GM12878 (cell line): ENCODE results near the gene SAP130. TPM values are rescaled to one million over a fixed set of nuclear protein-coding genes. Genes with fewer than 3 reads are reported as not detected.

Source experiments
- ATAC-seq: fragments of 200-7000 bp; cut with Tn5 transposase; 3 replicates; pipeline ENCODE4 v1.9.1; 2020; ENCODE audit warnings: mild to moderate bottlenecking, moderate library complexity
- BruUV-seq: library from RNA; stranded (reverse); fragments of 400-500 nt; replicated peaks from 2 replicates; lab custom pipeline; 2021; lab: Mats Ljungman, UMichigan
- CTCF ChIA-PET: fragments of 300-600 bp; sonication (Branson Sonifier 250); formaldehyde crosslinking; extraction: SDS; loops from one replicate; lab custom pipeline; 2021; ENCODE audit warnings: inconsistent platforms; lab: Yijun Ruan, JAX
- POLR2A ChIA-PET: fragments of 350-600 bp; formaldehyde crosslinking; extraction: SDS; loops from one replicate; lab custom pipeline; 2021; ENCODE audit warnings: inconsistent platforms; lab: Charles Lee
- RAD21 ChIA-PET: fragments of 300-600 bp; sonication (Branson Sonifier 250); formaldehyde crosslinking; loops from one replicate; lab custom pipeline; 2023; ENCODE audit warnings: antibody characterized with exemption; ENCODE audit not compliant: unreplicated experiment; lab: Charles Lee
- SMC1A ChIA-PET: fragments of 300-600 bp; sonication (Branson Sonifier 250); formaldehyde crosslinking; loops from one replicate; lab custom pipeline; 2023; ENCODE audit not compliant: unreplicated experiment, uncharacterized antibody; lab: Charles Lee
- DNase-seq: peaks from one replicate; pipeline ENCODE4 v3.0.0-alpha.2; 2011; ENCODE audit warnings: low read depth, low spot score
- FAIRE-seq: peaks from 3 replicates; lab custom pipeline; 2011; peaks lifted over from hg19 to GRCh38; lab: Jason Lieb, UNC
- H2AFZ ChIP-seq: 2 replicates; pipeline ENCODE4 v1.6.0; 2011; ENCODE audit warnings: low read depth, low read length, control low read depth; ENCODE audit not compliant: control insufficient read depth
- H3K27ac ChIP-seq: 2 replicates; pipeline ENCODE4 v1.5.1; 2011; ENCODE audit warnings: control low read depth; ENCODE audit not compliant: control insufficient read depth, insufficient read depth
- H3K27me3 ChIP-seq, 2 experiments: replicated peaks in 1 of 2; 2 replicates each; pipeline versions ENCODE4 v1.6.0 to v1.6.1; 2011; ENCODE audit warnings: low read length in 1 of 2; ENCODE audit not compliant: control insufficient read depth in 2 of 2, insufficient read depth in 2 of 2
- H3K36me3 ChIP-seq, 2 experiments: 2 replicates each; pipeline ENCODE4 v1.5.1; 2011; ENCODE audit warnings: low read length in 1 of 2; ENCODE audit not compliant: control insufficient read depth in 2 of 2, insufficient read depth in 2 of 2
- H3K4me1 ChIP-seq: 2 replicates; pipeline ENCODE4 v1.6.1; 2011; ENCODE audit warnings: mild to moderate bottlenecking, low read length, moderate library complexity, mixed read lengths; ENCODE audit not compliant: control insufficient read depth, insufficient read depth
- H3K4me2 ChIP-seq: 2 replicates; pipeline ENCODE4 v1.6.0; 2011; ENCODE audit warnings: control low read depth; ENCODE audit not compliant: control insufficient read depth, insufficient read depth
- H3K4me3 ChIP-seq: fragments of 200-600 bp; sonication (generic); 2 replicates; pipeline ENCODE4 v1.5.1; 2016
- H3K79me2 ChIP-seq: 2 replicates; pipeline ENCODE4 v1.6.0; 2011; ENCODE audit warnings: low read length; ENCODE audit not compliant: control insufficient read depth, insufficient read depth
- H3K9ac ChIP-seq: 2 replicates; pipeline ENCODE4 v1.8.0; 2011; ENCODE audit warnings: low read length, control low read depth, mixed read lengths; ENCODE audit not compliant: control insufficient read depth, insufficient read depth
- H3K9me3 ChIP-seq: replicated peaks from 3 replicates; pipeline ENCODE4 v1.5.1; 2011; ENCODE audit warnings: mild to moderate bottlenecking, low read length; ENCODE audit not compliant: control insufficient read depth, insufficient read depth
- H4K20me1 ChIP-seq: 2 replicates; pipeline ENCODE4 v1.6.0; 2011; ENCODE audit not compliant: control insufficient read depth, insufficient read depth
- ASH2L ChIP-seq: fragments of 300-600, 200-600 bp; sonication (generic); IDR thresholded peaks from 2 replicates; pipeline ENCODE4 v1.6.1; 2017; ENCODE audit warnings: low read depth, mild to moderate bottlenecking, borderline replicate concordance
- CHD4 ChIP-seq: fragments of 200-600 bp; sonication (generic); IDR thresholded peaks from 2 replicates; pipeline ENCODE4 v1.6.1; 2016; ENCODE audit warnings: mild to moderate bottlenecking
- EZH2 ChIP-seq: IDR thresholded peaks from 2 replicates; pipeline ENCODE4 v1.6.1; 2012; ENCODE audit warnings: low read depth, mild to moderate bottlenecking, control low read depth, inconsistent platforms, low read length, borderline replicate concordance; ENCODE audit not compliant: control insufficient read depth
- FOXK2 ChIP-seq: fragments of 450-650 bp; IDR thresholded peaks from 2 replicates; pipeline ENCODE4 v1.6.1; 2017; ENCODE audit warnings: mild to moderate bottlenecking, moderate library complexity
- KAT2A ChIP-seq: conservative IDR thresholded peaks from 2 replicates; pipeline ENCODE4 v1.6.1; 2011; ENCODE audit warnings: low read depth, low read length; ENCODE audit not compliant: control insufficient read depth
- NFXL1 ChIP-seq: fragments of 450-650 bp; IDR thresholded peaks from 2 replicates; pipeline ENCODE4 v1.6.1; 2017; ENCODE audit warnings: antibody characterized with exemption, mild to moderate bottlenecking, borderline replicate concordance
- RELA ChIP-seq: fragments of 450-650 bp; IDR thresholded peaks from 2 replicates; pipeline ENCODE4 v1.8.0; 2014; ENCODE audit warnings: borderline replicate concordance; ENCODE audit not compliant: partially characterized antibody
- SMARCA5 ChIP-seq: fragments of 450-650 bp; IDR thresholded peaks from 2 replicates; pipeline ENCODE4 v1.6.1; 2017; ENCODE audit warnings: mild to moderate bottlenecking
- SP1 ChIP-seq: IDR thresholded peaks from one replicate; pipeline ENCODE4 v1.6.1; 2011; ENCODE audit warnings: low read depth, low read length
- WGBS: methylation state at CpG from one replicate; pipeline ENCODE4 v1.1.6; 2016; ENCODE audit warnings: low lambda C conversion rate; ENCODE audit not compliant: insufficient replicate concordance, insufficient coverage; ENCODE audit errors: missing lambda C conversion rate; 5-methylcytosine and 5-hydroxymethylcytosine counted together
- in situ Hi-C: fragments of 300-500 bp; cut with MboI; formaldehyde crosslinking; loops from 9 replicates; pipeline ENCODE4 v1.14.3; 2018; ENCODE audit warnings: mixed read lengths
- intact Hi-C: fragments of 100-400 bp; cut with micrococcal nuclease; formaldehyde crosslinking; loops from one replicate; pipeline ENCODE4 v1.14.2; 2022; ENCODE audit not compliant: unreplicated experiment
- polyA plus RNA-seq, 11 experiments: library from polyadenylated mRNA; depleted of rRNA in 4 of 11; unstranded in 6 of 11; stranded (reverse) in 5 of 11; fragments of >200 nt; fragmentation: Nextera tagmentation in 4 of 11; fragmentation: Illumina TruSeq in 1 of 11; extraction: Ambion mirVana in 4 of 11; extraction: Trizol in 1 of 11; gene quantifications; 1 replicate in 1 of 11; 2 replicates in 10 of 11; pipeline versions ENCODE4 v1.2.1 to v1.2.3, GENCODE V29; 2011 to 2016; ENCODE audit warnings: inconsistent platforms in 2 of 11, missing spikeins in 2 of 11, low read depth in 1 of 11
- total RNA-seq, 4 experiments: library from RNA; depleted of rRNA in 3 of 4; stranded (reverse); fragments of >200 nt in 3 of 4; fragmentation: Illumina TruSeq in 1 of 4; extraction: Trizol in 1 of 4; gene quantifications; 2 replicates each; pipeline versions ENCODE4 v1.2.1 to v1.2.3, GENCODE V29; 2013 to 2021
- TF ChIP-seq, protein P1 (sequence below): fragments of 450-650 bp; IDR thresholded peaks from 2 replicates; pipeline ENCODE4 v1.6.1; 2018; ENCODE audit warnings: mild to moderate bottlenecking, low read depth, moderate library complexity; ENCODE audit not compliant: partially characterized antibody
- TF ChIP-seq, protein P2 (sequence below): IDR thresholded peaks from 2 replicates; pipeline ENCODE4 v1.6.1; 2012; ENCODE audit warnings: low read depth, low read length, improper control_type of control experiment
- TF ChIP-seq, protein P3 (sequence below): fragments of 450-650 bp; IDR thresholded peaks from 2 replicates; pipeline ENCODE4 v1.6.1; 2017; ENCODE audit warnings: borderline replicate concordance

Gene SAP130
- total and polyA plus RNA-seq, 10 of the 15 experiments (the other 5 are each of a cell fraction or from before 2014, with no cell fraction given), result 5.0 to 26.2 (median 9.9) TPM

DNA sequence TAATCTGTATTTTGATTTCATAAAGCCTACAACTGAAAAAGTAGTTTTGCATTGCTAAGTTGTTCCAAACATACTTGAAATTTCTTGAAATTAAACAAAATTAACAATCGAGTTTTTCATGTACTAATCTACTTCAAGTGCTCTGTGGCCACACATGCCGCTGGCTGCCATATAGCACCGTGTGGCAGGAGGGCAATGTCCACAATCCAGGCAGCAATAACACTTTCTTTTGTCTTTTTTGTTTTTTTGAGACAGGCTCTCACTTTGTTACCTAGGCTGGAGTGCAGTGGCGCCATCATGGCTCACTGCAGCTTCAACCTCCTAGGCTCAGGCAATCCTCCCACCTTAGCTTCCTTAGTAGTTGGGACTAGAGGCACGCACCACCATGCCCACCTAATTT lies 36.1 kb downstream of the SAP130 start:
- Histone ChIP-seq H3K4me3 (no peak overlapping the region), H3K79me2 (no peaks in the 10 kb centered on the region), H3K27me3 (no peaks in the 10 kb centered on the region), H3K9ac (no peak overlapping the region), H3K27ac (no peak overlapping the region), H3K36me3 (peaks cover 6 to 20% of the 10 kb centered on the region in 2 experiments), H3K4me2 (no peak overlapping the region), H4K20me1 (no peaks in the 10 kb centered on the region), H3K4me1 (no peaks in the 10 kb centered on the region), H2AFZ (no peak overlapping the region), H3K9me3 (no peaks in the 10 kb centered on the region)
- ChIA-PET POLR2A (no interaction called here), RAD21 (no interaction called here), CTCF (no interaction called here), SMC1A (no interaction called here)
- intact Hi-C loops, result no loop called here
- in situ Hi-C loops, result no loop called here
- ATAC-seq (no peak), DNase-seq (no peak), FAIRE-seq (no peak)
- TF ChIP-seq EZH2 (no peak), FOXK2 (no peak), ASH2L (no peak), SP1 (no peak), KAT2A (no peak), NFXL1 (no peak), CHD4 (no peak), SMARCA5 (no peak), RELA (no peak)
- TF ChIP-seq, protein P1, sequence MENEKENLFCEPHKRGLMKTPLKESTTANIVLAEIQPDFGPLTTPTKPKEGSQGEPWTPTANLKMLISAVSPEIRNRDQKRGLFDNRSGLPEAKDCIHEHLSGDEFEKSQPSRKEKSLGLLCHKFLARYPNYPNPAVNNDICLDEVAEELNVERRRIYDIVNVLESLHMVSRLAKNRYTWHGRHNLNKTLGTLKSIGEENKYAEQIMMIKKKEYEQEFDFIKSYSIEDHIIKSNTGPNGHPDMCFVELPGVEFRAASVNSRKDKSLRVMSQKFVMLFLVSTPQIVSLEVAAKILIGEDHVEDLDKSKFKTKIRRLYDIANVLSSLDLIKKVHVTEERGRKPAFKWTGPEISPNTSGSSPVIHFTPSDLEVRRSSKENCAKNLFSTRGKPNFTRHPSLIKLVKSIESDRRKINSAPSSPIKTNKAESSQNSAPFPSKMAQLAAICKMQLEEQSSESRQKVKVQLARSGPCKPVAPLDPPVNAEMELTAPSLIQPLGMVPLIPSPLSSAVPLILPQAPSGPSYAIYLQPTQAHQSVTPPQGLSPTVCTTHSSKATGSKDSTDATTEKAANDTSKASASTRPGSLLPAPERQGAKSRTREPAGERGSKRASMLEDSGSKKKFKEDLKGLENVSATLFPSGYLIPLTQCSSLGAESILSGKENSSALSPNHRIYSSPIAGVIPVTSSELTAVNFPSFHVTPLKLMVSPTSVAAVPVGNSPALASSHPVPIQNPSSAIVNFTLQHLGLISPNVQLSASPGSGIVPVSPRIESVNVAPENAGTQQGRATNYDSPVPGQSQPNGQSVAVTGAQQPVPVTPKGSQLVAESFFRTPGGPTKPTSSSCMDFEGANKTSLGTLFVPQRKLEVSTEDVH, result no peak
- TF ChIP-seq, protein P2, sequence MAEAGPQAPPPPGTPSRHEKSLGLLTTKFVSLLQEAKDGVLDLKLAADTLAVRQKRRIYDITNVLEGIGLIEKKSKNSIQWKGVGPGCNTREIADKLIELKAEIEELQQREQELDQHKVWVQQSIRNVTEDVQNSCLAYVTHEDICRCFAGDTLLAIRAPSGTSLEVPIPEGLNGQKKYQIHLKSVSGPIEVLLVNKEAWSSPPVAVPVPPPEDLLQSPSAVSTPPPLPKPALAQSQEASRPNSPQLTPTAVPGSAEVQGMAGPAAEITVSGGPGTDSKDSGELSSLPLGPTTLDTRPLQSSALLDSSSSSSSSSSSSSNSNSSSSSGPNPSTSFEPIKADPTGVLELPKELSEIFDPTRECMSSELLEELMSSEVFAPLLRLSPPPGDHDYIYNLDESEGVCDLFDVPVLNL, result no peak
- TF ChIP-seq, protein P3, sequence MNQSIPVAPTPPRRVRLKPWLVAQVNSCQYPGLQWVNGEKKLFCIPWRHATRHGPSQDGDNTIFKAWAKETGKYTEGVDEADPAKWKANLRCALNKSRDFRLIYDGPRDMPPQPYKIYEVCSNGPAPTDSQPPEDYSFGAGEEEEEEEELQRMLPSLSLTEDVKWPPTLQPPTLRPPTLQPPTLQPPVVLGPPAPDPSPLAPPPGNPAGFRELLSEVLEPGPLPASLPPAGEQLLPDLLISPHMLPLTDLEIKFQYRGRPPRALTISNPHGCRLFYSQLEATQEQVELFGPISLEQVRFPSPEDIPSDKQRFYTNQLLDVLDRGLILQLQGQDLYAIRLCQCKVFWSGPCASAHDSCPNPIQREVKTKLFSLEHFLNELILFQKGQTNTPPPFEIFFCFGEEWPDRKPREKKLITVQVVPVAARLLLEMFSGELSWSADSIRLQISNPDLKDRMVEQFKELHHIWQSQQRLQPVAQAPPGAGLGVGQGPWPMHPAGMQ, result no peak
- no TSS peak for BruUV-seq
- 83% methylated on average over 5 of the region's 5 CpGs for WGBS
